ENCODE results near the gene GINS1.
"Not testable (repeated sequence)": the region's sequence is repeated elsewhere in the genome, so short reads cannot be mapped to it uniquely, and the experiment has no call there.

The GINS1 gene

DNA sequence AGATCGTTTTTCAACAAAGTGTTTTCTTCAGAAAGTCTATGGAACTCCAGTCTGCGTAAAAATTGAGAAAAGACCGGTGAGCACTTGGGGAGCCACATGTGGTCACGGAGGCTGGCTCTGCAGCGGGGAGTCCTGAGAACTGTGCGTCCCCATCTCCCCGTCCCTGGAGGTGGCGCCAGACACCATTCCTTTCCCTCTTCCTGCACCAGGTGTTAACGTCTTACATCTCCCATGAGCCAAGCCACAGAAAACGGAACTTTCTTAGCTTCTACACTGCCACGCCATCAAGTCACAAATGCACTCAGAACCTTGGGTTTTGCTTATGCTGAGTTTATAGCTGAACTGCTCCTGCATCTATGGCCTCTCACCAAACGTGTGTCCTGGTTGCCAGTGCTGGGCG, 62.6 kb downstream of the GINS1 start:
- no peak overlapping the region for H3K4me3 ChIP-seq (ENCODE audit: low read depth in 1 of 2, low read length in 2 of 2)
- H3K36me3 ChIP-seq (ENCODE audit: control insufficient read depth in 1 of 2, insufficient read depth in 2 of 2, low read length in 2 of 2): peaks cover 8 to 44% of the 10 kb centered on the region in 2 donors
- no peaks in the 10 kb centered on the region for H3K4me1 ChIP-seq (ENCODE audit: control insufficient read depth in 1 of 2, insufficient read depth in 2 of 2, low read length in 2 of 2)
- no peaks in the 10 kb centered on the region for H3K9me3 ChIP-seq (ENCODE audit: control insufficient read depth in 1 of 2, low read length in 2 of 2)
- no peak overlapping the region for H3K27ac ChIP-seq (ENCODE audit: low read length)
- H3K27me3 ChIP-seq (ENCODE audit: low read depth, low read length): no peaks in the 10 kb centered on the region

DNA sequence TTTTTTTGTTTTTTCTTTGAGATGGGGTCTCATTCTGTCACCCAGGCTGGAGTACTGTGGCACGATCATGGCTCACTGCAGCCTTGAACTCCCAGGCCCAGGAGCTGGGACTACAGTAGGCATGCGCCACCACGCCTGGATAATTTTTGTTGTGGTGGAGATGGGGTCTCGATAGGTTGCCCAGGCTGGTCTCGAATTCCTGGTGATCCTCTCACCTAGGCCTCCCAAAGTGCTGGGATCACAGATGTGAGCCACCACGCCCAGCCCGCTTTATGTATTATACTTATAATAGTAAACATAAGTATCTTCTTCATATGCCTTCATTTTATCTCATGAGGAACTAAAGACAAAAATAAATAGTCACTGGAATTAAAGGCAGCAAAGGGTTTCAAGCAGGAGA, 63.5 kb downstream of the GINS1 start:
- H3K4me1 ChIP-seq (ENCODE audit: control insufficient read depth in 1 of 2, insufficient read depth in 2 of 2, low read length in 2 of 2): no peaks in the 10 kb centered on the region
- H3K27ac ChIP-seq (ENCODE audit: low read length): no peak overlapping the region
- H3K27me3 ChIP-seq (ENCODE audit: low read depth, low read length): no peaks in the 10 kb centered on the region
- H3K9me3 ChIP-seq (ENCODE audit: control insufficient read depth in 1 of 2, low read length in 2 of 2): no peaks in the 10 kb centered on the region
- H3K36me3 ChIP-seq (ENCODE audit: control insufficient read depth in 1 of 2, insufficient read depth in 2 of 2, low read length in 2 of 2): peaks cover 8 to 44% of the 10 kb centered on the region in 2 donors
- H3K4me3 ChIP-seq (ENCODE audit: low read depth in 1 of 2, low read length in 2 of 2): no peak overlapping the region

DNA sequence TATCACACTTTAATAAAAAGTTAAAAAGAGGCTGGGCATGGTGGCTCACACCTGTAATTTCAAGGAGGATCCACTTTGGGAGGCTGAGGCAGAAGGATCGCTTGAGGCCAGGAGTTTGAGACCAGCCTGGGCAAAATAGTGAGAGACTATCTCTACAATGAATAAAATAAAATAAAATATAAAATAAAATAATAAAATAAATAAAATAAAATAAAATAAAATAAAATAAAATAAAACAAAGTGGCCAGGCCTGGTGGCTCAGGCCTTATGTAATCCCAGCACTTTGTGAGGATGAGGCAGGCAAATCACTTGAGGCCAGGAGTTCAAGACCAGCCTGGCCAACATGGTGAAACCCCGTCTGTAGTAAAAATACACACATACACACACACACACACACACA, 65.8 kb downstream of the GINS1 start:
- H3K4me1 ChIP-seq (ENCODE audit: control insufficient read depth in 1 of 2, insufficient read depth in 2 of 2, low read length in 2 of 2); H3K27me3 ChIP-seq (ENCODE audit: low read depth, low read length); H3K4me3 ChIP-seq (ENCODE audit: low read depth in 1 of 2, low read length in 2 of 2); H3K9me3 ChIP-seq (ENCODE audit: control insufficient read depth in 1 of 2, low read length in 2 of 2); H3K27ac ChIP-seq (ENCODE audit: low read length): not testable (repeated sequence)
- peaks cover 5 to 37% of the 10 kb centered on the region in 2 donors for H3K36me3 ChIP-seq (ENCODE audit: control insufficient read depth in 1 of 2, insufficient read depth in 2 of 2, low read length in 2 of 2)

DNA sequence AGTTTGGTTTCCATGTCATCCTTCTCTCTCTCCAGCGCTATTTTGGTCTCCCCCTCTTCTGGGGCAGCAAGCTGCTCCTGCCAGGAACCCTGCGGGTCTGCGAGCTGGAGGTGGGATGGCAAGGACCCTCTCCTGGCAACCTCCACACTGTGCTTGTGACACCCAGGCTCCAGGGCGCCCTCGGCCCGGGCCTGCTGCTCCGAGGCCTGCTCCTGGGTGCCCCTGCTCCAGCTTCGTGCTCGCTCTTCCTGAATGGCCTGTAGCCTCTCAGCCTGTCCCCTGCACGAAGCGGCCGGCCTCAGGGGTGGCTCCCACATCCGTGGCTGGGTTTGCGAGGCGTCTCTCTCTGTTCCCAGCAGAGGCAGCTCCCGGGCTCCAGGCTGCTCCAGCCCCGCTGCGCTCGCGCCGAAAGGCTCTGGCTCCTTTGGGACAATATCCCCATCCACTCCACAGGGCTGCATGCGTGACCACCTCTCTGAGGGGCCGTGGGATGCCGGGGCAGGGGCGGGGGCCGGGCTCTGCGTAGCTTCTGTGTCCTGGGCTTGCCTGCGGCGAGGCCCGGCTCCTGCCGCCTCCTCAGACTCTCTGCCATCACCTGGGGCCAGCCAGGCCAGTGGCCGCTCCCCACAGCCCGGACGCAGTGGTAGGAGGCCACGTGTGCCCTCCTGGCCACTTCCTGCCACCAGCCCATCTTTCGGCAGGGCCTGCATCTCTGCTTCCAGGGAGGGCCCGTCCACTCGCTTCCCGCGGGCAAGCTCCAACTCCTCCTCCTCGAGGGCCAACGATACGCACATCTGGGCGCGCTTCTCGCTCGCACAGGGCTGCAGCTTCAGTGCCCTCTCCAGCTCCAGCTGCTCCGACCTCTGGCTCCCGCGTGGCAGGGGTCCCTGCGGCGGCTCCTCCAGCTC, 68.9 kb downstream of the GINS1 start:
- H3K27me3 ChIP-seq (ENCODE audit: low read depth, low read length): no peaks in the 10 kb centered on the region
- no peaks in the 10 kb centered on the region for H3K9me3 ChIP-seq (ENCODE audit: control insufficient read depth in 1 of 2, low read length in 2 of 2)
- H3K4me1 ChIP-seq (ENCODE audit: control insufficient read depth in 1 of 2, insufficient read depth in 2 of 2, low read length in 2 of 2): no peaks in the 10 kb centered on the region
- H3K4me3 ChIP-seq (ENCODE audit: low read depth in 1 of 2, low read length in 2 of 2): no peak overlapping the region
- H3K27ac ChIP-seq (ENCODE audit: low read length): no peak overlapping the region
- H3K36me3 ChIP-seq (ENCODE audit: control insufficient read depth in 1 of 2, insufficient read depth in 2 of 2, low read length in 2 of 2): peaks cover 0 to 38% of the 10 kb centered on the region in 2 donors

DNA sequence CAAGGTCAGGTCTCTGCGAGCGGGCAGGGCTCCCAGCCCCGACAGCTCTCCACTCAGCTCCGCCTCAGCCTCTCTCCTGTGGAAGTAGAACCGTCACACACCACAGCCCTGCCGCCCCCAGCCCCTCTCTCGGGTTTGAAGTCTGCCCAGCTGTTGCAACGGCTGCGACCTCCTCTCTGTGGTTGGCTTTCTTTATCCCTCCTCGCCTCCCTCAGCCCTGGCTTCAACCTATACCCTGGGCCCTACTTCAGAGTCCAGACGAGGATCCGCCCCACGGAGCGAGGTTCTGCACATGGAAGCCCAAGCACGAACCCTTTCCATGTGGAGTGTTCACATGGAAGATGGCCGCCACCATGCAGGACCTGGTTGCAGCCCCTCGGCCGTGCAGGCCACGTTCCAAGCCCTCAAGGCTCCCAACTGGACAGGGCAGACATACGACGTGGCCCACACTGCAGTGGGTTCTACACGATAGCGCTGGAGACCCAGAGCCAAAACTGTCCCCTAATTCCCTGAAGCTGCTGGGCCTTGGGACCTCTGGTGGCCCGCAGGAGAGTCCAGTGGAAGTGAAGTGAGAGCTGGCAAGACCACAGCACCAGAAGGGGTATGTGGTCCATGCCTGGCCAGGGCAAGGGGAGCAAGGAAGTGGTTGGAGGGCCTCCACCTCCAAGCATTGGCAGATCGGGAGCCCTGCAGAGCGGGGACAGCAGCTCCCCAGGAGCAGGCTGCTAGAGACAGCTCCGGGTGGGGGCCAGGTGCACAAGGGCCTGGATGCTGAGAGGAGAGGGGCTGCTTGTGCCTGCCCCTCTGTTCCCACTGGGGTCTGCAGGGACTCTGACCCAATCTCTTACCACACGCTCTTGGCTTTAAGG, 69.8 kb downstream of the GINS1 start:
- Histone ChIP-seq H3K27me3 (ENCODE audit: low read depth, low read length) (no peaks in the 10 kb centered on the region), H3K4me1 (ENCODE audit: control insufficient read depth in 1 of 2, insufficient read depth in 2 of 2, low read length in 2 of 2) (no peaks in the 10 kb centered on the region), H3K36me3 (ENCODE audit: control insufficient read depth in 1 of 2, insufficient read depth in 2 of 2, low read length in 2 of 2) (peaks cover 0 to 41% of the 10 kb centered on the region in 2 donors), H3K27ac (ENCODE audit: low read length) (no peak overlapping the region), H3K9me3 (ENCODE audit: control insufficient read depth in 1 of 2, low read length in 2 of 2) (no peaks in the 10 kb centered on the region), H3K4me3 (ENCODE audit: low read depth in 1 of 2, low read length in 2 of 2) (no peak overlapping the region)

DNA sequence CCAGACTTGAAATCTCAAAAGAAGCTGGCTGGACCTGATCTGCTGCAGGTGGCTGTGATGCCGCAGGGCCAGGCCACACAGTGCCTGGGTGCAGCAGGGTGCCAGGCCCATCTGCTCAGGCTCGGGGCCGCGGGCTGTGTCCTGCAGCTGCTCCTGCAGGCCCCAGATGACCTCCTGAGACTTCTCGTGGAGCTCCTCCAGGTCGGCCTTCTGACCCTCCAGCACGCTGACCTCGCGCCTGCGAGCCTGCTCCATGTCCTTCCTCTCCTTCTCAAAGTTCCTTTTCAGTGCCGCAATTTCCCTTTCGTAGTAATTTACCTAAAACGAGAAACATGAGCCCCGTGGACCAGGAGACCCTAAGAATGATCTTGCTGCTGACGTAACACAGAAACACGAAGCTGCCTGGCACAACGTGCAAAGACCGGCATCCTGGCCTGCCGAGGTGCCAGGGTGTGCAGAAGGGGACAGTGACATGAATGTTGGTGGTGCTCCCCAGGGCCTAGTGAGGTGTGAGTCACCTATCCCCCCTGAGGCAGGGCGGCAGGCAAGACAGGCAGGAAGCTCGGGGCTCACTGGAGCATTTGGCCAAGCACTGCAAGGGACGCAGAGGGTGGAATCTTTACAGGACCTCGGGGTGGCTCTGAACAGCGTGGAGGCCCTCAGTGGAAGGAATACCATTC, 71.6 kb downstream of the GINS1 start:
- no peak overlapping the region for H3K27ac ChIP-seq (ENCODE audit: low read length)
- peaks cover 0 to 41% of the 10 kb centered on the region in 2 donors for H3K36me3 ChIP-seq (ENCODE audit: control insufficient read depth in 1 of 2, insufficient read depth in 2 of 2, low read length in 2 of 2)
- no peak overlapping the region for H3K4me3 ChIP-seq (ENCODE audit: low read depth in 1 of 2, low read length in 2 of 2)
- H3K27me3 ChIP-seq (ENCODE audit: low read depth, low read length): no peaks in the 10 kb centered on the region
- no peaks in the 10 kb centered on the region for H3K4me1 ChIP-seq (ENCODE audit: control insufficient read depth in 1 of 2, insufficient read depth in 2 of 2, low read length in 2 of 2)
- no peaks in the 10 kb centered on the region for H3K9me3 ChIP-seq (ENCODE audit: control insufficient read depth in 1 of 2, low read length in 2 of 2)

DNA sequence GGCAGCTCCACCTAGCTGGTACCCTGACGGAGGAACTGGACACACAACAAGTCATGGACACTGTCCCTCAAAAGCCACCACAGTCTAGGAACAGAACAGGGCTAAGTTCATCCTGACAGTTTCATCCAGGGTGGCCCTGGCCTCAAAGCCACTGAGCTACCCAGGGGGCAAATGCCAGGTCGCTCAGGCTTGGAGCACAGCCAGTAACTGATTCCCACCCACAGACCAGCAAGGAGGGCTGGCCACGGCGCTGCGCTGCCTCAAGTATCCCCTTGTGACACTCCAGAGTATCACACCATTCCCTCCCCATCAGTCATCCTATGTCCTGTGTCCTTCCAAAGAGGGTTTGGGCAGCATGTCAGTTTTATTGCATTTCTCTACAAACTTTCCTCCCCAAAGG, 72.2 kb downstream of the GINS1 start:
- no peaks in the 10 kb centered on the region for H3K27me3 ChIP-seq (ENCODE audit: low read depth, low read length)
- H3K9me3 ChIP-seq (ENCODE audit: control insufficient read depth in 1 of 2, low read length in 2 of 2): no peaks in the 10 kb centered on the region
- H3K36me3 ChIP-seq (ENCODE audit: control insufficient read depth in 1 of 2, insufficient read depth in 2 of 2, low read length in 2 of 2): peaks cover 0 to 46% of the 10 kb centered on the region in 2 donors
- no peak overlapping the region for H3K27ac ChIP-seq (ENCODE audit: low read length)
- no peaks in the 10 kb centered on the region for H3K4me1 ChIP-seq (ENCODE audit: control insufficient read depth in 1 of 2, insufficient read depth in 2 of 2, low read length in 2 of 2)
- H3K4me3 ChIP-seq (ENCODE audit: low read depth in 1 of 2, low read length in 2 of 2): no peak overlapping the region

DNA sequence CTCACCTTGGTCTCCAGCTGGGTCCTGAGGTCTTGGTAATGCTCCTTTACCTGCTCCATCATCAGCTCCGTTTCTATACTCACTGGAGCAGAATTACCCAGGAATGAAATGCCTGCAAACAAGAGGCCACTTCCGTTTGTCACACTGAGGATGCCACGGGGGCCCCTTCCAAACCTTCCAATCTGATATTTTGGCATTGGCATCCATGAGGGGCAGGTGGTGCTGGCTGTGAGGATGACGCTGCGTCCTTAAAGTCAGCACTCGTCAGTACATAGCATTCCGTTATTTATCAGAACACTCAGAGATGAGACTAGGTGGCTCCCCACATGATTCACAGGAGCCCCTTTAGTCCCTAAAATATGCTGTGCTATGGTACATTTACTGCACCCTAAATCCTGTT, 72.7 kb downstream of the GINS1 start:
- Histone ChIP-seq H3K4me3 (ENCODE audit: low read depth in 1 of 2, low read length in 2 of 2) (no peak overlapping the region), H3K36me3 (ENCODE audit: control insufficient read depth in 1 of 2, insufficient read depth in 2 of 2, low read length in 2 of 2) (peaks cover 0 to 50% of the 10 kb centered on the region in 2 donors), H3K27ac (ENCODE audit: low read length) (no peak overlapping the region), H3K27me3 (ENCODE audit: low read depth, low read length) (no peaks in the 10 kb centered on the region), H3K4me1 (ENCODE audit: control insufficient read depth in 1 of 2, insufficient read depth in 2 of 2, low read length in 2 of 2) (no peaks in the 10 kb centered on the region), H3K9me3 (ENCODE audit: control insufficient read depth in 1 of 2, low read length in 2 of 2) (no peaks in the 10 kb centered on the region)

DNA sequence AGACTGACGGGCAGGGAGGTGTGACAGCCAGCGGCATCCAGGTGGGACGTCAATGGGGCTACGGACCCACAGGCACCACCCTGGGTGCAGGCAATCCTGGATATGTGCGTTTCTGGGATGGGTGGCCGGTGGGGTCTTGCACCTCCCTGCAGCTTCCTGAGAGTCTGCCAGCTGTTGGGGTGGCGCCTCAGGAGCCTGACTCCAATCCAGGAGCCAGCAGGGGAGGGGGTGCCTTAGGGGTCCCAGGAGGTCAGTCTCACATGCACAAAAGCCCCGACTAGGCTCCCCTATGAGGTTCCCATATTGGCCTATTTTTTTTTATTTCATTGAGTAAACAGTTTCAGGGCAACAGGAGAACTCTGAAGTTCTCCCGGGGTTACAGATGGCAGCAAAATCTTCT, 73.3 kb downstream of the GINS1 start:
- H3K4me1 ChIP-seq (ENCODE audit: control insufficient read depth in 1 of 2, insufficient read depth in 2 of 2, low read length in 2 of 2): no peaks in the 10 kb centered on the region
- H3K27ac ChIP-seq (ENCODE audit: low read length): no peak overlapping the region
- no peaks in the 10 kb centered on the region for H3K27me3 ChIP-seq (ENCODE audit: low read depth, low read length)
- peaks cover 0 to 50% of the 10 kb centered on the region in 2 donors for H3K36me3 ChIP-seq (ENCODE audit: control insufficient read depth in 1 of 2, insufficient read depth in 2 of 2, low read length in 2 of 2)
- no peak overlapping the region for H3K4me3 ChIP-seq (ENCODE audit: low read depth in 1 of 2, low read length in 2 of 2)
- H3K9me3 ChIP-seq (ENCODE audit: control insufficient read depth in 1 of 2, low read length in 2 of 2): no peaks in the 10 kb centered on the region

DNA sequence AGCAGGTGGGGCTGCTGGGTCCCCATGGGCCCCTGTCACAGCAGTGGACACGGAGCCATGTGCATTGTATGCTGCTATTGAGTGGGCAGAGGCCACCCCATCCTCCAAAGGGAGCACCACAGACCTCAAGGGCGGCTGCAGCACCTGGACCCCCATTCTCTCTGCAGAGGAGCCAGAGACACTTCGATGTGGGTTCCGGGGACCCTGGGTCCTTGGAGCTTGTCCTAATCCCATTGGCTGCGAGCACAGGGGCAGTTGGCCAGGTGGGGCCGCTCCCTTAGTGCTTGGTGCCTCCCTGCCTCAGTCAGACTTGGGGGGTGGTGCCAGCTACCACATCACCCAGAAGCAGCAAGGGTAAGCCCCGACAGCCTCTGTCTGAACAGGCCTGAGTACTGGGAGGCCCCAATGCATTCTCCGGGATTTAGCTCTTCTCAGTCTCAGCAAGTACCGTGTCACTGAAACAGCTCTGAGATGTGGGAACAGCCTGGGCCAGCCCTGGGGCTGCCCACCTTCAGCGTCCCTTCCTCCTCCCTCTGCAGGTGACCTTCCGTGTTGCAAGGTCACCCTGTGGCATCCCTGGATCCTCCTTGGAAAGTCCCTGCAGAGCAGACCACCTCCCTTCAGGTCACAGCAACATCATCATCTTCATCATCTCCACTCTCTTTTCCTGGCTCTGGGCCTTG, 73.9 kb downstream of the GINS1 start:
- Histone ChIP-seq H3K36me3 (ENCODE audit: control insufficient read depth in 1 of 2, insufficient read depth in 2 of 2, low read length in 2 of 2) (peaks cover 0 to 50% of the 10 kb centered on the region in 2 donors), H3K27ac (ENCODE audit: low read length) (no peak overlapping the region), H3K9me3 (ENCODE audit: control insufficient read depth in 1 of 2, low read length in 2 of 2) (no peaks in the 10 kb centered on the region), H3K4me1 (ENCODE audit: control insufficient read depth in 1 of 2, insufficient read depth in 2 of 2, low read length in 2 of 2) (no peaks in the 10 kb centered on the region), H3K4me3 (ENCODE audit: low read depth in 1 of 2, low read length in 2 of 2) (no peak overlapping the region), H3K27me3 (ENCODE audit: low read depth, low read length) (no peaks in the 10 kb centered on the region)

DNA sequence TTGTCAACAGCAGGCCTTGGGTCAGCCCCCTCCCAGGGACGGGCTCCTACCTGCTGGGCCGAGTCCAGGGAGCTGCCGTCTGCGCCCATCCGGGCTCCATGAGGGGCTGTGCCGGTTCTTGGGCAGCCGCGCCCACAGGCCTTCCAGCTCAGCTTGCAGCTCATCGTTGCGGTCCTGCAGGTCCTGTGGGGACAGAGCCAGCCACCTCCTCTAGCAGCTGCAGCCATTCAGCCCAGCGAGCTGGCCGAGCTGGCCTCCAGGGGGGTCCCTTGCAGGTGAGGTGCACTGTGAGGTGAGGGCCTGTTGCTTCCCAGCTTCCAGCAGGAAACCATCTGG, 74.4 kb downstream of the GINS1 start:
- Histone ChIP-seq H3K27ac (ENCODE audit: low read length) (no peak overlapping the region), H3K36me3 (ENCODE audit: control insufficient read depth in 1 of 2, insufficient read depth in 2 of 2, low read length in 2 of 2) (peaks cover 0 to 50% of the 10 kb centered on the region in 2 donors), H3K27me3 (ENCODE audit: low read depth, low read length) (no peaks in the 10 kb centered on the region), H3K4me1 (ENCODE audit: control insufficient read depth in 1 of 2, insufficient read depth in 2 of 2, low read length in 2 of 2) (no peaks in the 10 kb centered on the region), H3K4me3 (ENCODE audit: low read depth in 1 of 2, low read length in 2 of 2) (no peak overlapping the region), H3K9me3 (ENCODE audit: control insufficient read depth in 1 of 2, low read length in 2 of 2) (no peaks in the 10 kb centered on the region)
